GF-D8 (cell line): ENCODE results near the gene MCF2L2.
"Not testable (repeated sequence)": the region's sequence is repeated elsewhere in the genome, so short reads cannot be mapped to it uniquely, and the experiment has no call there.

ENCODE experiments used
- DNase-seq: peaks from one replicate; lab custom pipeline; 2025; lab: John Stamatoyannopoulos, UW

MCF2L2 gene

GRCh38 chr3:183233966-183234365 lies 194.5 kb downstream of the MCF2L2 start:
- peak; percentile 35 for DNase-seq

- no peak for DNase-seq
Measured at GRCh38 chr3:183230826-183231225, 197.6 kb downstream of the MCF2L2 start.

- not testable (repeated sequence) for DNase-seq
Measured at GRCh38 chr3:183230251-183230650, 198.2 kb downstream of the MCF2L2 start.

- no peak for DNase-seq
Measured at GRCh38 chr3:183229178-183229577, 199.2 kb downstream of the MCF2L2 start.

DNA sequence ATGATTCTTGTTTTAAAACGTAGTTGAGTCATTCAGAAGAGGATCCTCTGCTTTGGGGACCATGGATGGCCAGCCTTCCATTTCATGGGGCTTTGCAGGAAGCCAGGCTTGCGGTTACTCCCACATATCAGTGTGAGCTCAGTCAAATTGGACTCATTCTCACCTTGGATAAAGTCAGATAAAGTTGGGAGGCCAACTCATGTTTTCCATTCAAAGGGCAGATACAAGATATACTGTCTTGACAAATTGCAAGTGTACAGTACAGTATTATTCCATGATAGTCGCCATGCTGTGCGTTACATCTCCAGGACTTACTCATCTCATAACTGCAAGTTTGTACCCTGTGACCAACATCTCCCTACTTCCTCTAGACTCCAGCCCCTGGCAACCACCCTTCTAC lies 200.8 kb downstream of the MCF2L2 start:
- DNase-seq, result no peak

DNA sequence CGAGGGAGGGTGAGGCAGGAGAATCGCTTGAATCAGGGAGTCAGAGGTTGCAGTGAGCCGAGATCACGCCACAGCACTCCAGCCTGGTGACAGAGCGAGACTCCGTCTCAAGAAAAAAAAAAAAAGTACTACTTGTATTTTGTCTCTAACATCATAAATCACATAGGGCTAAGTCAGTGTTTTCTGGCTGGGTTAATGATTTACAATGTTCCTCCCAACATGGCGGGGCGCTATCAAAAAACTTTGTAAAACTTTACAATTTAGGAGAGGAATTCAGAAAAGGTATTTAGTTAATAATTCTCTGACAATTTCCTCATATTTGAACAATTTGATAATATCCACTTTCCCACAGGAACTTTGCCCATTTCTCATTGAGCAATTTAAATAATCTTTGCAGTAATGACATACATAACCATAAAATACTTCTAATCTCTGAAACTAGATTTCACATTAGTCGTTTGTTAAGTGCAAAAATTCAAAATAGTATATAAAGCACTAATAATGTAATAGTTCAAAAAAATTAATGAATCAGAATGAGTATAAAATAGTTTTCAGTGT lies 202.0 kb downstream of the MCF2L2 start:
- no peak for DNase-seq

DNA sequence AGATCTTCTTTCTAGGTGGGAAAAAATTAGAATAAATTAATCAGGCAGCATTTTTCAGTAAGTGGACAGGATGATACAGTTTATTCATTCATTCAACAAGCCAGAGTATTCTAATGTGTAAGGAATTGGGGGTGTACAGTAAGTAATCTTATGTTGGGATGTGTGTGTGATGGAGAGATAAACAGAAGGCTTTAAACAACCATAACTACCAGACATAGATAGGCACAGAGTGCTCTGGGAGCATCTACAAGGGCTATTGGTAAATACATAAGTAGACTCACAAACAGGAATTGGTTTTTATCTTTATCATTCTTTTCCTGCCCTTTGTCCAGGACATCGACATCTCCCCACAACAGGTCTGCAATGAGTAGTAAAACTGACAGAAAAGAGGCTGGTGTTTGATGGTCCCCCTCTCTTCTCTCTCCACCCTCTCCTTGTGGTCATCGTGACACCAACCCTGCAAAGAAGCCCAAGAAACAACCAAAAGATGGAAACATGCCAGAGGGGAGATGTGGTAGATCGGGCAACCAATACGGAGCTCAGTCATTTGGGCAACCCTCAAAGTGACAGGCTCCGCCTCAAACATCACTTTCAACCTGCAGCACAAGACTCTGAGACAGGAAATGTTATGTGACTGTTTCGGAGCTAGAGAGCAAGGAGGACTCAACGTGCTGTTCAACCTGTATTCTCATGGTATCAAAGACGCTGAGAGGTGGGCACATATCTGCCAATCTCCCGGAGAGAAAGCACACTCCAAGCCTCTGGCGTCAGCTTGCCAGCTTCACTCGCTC lies 204.0 kb downstream of the MCF2L2 start:
- no peak for DNase-seq

DNA sequence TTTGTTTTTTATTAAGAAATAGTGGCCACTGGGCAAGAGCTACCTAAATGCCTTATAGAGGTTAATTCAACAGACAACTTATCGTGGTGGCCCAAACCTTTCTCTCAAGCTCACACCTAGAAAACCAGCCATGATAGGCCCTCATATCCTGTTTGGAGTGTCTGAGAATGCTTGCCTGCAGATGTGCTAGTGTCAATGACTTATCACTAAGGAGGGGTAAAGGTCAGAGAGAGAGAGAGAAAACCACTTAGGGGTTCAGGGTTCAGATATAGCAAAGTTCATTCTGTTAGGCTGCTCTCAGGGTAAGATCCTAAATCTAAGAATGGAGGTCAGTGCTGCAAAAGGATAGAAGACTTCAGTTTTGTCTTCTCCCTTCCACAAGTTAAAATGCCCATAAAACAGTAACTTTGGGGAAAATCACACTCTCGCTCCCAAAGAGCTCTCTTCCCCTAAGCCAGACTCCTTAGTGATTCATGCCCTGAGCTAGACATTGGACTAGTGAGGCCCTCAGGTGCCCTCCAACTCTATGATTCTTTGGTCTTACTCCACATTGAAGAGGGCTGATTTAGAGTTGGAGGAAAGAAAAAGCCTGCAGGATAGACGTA lies 205.7 kb downstream of the MCF2L2 start:
- no peak for DNase-seq

- no peak for DNase-seq
Measured at GRCh38 chr3:183220828-183221227, 207.6 kb downstream of the MCF2L2 start.

GRCh38 chr3:183218826-183219225 lies 209.6 kb downstream of the MCF2L2 start:
- DNase-seq, result peak; percentile 53

DNA sequence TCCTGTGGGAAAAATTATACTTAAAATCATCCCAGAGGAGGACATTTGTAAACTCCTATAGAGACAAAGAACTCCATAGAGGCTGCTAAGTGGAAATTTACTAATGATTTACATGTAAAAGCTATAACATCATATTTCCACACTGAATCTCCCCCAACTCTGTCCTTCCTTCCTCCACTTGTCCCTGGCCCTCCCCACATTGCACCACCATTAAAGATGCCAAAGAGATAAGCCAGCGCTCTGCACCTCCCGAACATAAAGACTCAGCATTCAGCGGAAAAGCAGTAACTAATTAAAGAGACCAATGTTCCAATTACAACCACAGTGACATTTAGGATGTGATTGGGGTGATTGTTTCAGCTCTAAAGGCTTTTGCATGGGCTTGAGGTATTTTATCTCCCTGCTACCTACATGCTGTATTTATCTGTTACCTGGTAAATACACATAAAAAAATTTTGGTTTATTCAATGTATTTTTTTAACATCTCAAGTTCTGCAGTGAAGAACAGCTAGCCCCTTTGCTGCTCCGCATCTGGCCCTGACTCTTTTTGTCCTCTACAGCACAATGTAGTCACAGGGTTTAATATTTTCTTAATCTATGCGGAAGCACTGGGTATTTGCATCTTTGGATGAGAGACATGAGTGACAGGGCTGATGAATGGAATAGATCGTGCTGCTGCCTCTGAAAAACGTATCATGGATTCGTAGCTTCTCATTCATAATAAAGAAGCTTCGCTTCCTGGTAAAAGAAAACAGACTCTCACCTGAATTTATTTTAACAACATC lies 210.7 kb downstream of the MCF2L2 start:
- DNase-seq, result peak; percentile 94

DNA sequence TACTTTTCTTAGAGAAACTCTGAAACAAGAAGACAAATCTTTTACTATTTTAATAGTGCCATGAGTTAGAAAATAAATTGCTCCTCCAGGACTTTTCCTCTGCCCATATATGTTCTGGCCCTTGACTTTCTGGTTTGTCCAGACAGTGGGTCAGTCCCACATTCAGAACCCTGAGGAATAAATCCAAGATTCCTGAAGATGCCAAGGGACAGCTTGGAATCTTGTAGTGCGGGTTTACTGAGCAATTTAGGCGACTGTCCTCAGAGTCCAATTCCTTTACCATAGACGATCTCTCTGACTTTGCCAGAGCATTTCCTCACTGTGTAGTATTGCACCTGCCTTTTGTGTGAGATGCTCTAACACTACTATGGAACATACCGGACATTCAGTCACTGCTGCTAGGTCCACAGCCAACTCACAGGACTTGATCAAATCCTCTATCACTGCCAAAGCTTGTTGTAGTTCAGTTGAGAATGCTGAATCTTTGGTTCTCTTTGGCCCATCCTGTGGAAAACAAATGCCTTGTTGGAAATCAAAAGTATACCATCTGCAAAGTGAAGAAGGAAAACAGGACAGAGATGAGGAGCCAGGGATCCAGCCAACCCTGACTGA lies 212.7 kb downstream of the MCF2L2 start:
- no peak for DNase-seq

GRCh38 chr3:183214277-183214612 lies 214.2 kb downstream of the MCF2L2 start:
- no peak for DNase-seq

DNA sequence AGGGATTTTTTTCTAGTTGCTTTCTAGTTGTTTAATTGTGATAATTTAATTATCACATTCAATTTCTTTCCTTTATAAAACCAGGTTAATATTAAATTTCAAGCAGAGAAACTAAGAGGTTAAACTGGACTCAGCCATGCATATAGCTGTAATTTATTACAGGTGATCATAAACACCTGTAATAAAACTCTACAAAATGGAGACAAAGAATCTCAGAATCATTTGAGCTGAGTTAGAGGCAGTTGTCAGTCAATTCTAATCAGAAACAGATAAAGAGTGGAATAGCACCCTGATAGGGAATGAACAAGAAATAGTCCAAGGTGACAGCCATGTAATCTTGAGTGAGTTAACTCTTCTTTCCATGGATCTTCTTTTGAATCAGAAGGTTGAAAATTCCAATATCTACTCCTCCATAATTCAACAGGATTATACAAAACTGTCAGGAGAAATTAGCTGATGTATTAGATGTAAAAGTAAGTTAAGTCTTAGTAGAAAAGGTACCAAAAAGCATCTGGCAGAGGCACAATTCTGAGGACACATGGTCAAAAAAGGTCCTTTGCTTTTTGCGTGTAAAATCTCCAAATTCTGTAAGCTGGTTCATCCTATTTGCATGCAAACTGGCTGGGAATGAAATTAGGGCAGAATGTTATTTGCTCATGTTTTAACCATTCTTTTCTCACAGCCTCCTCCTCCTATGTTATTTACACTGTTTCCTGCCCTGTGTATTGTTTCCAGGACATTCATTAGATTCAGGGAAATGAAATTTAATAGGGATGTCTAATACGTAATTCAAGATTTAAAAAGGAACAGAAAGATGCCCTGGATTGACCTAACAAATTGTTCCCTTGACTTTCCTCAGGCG lies 214.8 kb downstream of the MCF2L2 start:
- no peak for DNase-seq

DNA sequence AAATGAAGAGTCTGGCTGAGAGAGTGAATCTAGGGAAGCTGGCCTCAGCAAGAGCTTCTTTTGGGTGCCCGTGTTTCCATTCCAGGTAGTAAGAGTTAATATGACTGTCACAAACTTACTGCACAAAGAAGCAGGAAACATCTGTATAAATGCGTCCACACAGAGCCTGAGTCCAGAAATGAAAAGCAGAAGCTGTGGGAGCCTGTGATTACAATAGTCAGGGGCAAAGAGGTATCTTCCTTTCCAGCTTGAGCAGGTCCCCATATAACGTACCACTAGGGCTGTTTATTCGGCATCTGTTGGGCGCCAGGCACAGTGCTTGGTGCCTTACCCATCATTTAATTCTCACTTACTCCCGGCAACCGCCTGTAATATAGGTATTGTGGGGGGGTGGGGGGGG lies 215.9 kb downstream of the MCF2L2 start:
- peak; percentile 96 for DNase-seq

GRCh38 chr3:183212096-183212495 lies 216.3 kb downstream of the MCF2L2 start:
- peak; percentile 54 for DNase-seq

- peak; percentile 22 for DNase-seq
Measured at GRCh38 chr3:183211352-183211751, 217.1 kb downstream of the MCF2L2 start.

- peak; percentile 82 for DNase-seq
Measured at GRCh38 chr3:183210862-183211341, 217.5 kb downstream of the MCF2L2 start.

DNA sequence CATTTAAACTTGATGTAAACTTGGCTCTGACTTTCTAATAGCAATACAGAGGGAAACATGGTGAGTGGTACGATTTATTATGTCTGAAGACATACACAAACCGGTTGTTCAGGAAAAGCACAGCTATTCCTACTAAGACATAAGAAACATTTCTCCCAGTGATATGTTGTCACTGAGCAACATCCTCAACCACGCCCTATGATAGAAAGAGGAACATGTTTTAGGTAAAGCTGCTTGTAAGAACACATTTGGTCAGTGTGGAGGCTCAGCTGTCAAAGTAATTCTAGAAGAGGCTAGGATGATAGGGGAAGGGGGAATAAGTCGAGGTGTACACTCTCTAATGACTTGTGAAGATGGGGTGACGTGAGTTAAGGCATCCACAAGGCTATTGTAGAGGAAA lies 218.1 kb downstream of the MCF2L2 start:
- DNase-seq, result peak; percentile 52

GRCh38 chr3:183208800-183209199 lies 219.6 kb downstream of the MCF2L2 start:
- no peak for DNase-seq

DNA sequence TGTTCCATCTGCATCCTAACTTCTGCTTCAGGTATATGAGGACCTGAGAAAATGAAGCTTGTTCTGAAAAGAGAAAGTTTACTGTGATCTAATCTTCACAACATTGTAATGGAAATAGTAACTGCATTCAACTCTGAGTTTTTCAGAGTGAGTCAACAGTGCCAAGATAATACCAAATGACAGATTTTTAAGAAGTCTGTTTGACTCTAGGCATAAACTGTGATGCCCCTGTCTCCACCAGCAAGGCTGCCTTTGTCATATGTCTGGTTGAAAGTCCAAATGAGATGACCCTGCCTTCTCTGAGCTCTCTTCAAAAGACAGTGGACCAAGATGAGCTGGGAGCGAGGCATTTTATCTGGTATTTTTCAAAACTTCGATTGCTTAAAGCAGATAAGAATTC lies 220.2 kb downstream of the MCF2L2 start:
- DNase-seq, result no peak
